KMS-11 (cell line): ENCODE data around the gene ZNF57.
"Not testable (repeated sequence)": the region's sequence is repeated elsewhere in the genome, so short reads cannot be mapped to it uniquely, and the experiment has no call there.

Experiments used
- H2AFZ ChIP-seq: fragments of 200-600 bp; sonication (generic); 2 replicates; pipeline ENCODE4 v1.6.1; 2016; ENCODE audit warnings: antibody characterized with exemption, mixed run types, low read depth
- H3K27ac ChIP-seq: fragments of 200-600 bp; sonication (generic); 2 replicates; pipeline ENCODE4 v1.6.1; 2016; ENCODE audit warnings: mild to moderate bottlenecking, mixed run types
- H3K27me3 ChIP-seq: fragments of 200-600 bp; sonication (generic); 2 replicates; pipeline ENCODE4 v1.6.1; 2017; ENCODE audit warnings: mild to moderate bottlenecking, low read depth, mixed run types, moderate library complexity; ENCODE audit not compliant: insufficient read depth
- H3K36me3 ChIP-seq: fragments of 200-600 bp; sonication (generic); 2 replicates; pipeline ENCODE4 v1.6.1; 2017; ENCODE audit warnings: mild to moderate bottlenecking, mixed run types; ENCODE audit not compliant: insufficient read depth
- H3K4me1 ChIP-seq: fragments of 200-600 bp; sonication (generic); 2 replicates; pipeline ENCODE4 v1.6.1; 2016; ENCODE audit warnings: mild to moderate bottlenecking, low read depth, mixed run types; ENCODE audit not compliant: poor library complexity, severe bottlenecking
- H3K4me2 ChIP-seq: fragments of 200-600 bp; sonication (generic); 2 replicates; pipeline ENCODE4 v1.7.0; 2016; ENCODE audit warnings: mild to moderate bottlenecking, mixed run types
- H3K4me3 ChIP-seq: fragments of 200-600 bp; sonication (generic); IDR thresholded peaks from 2 replicates; pipeline ENCODE4 v1.6.1; 2017; ENCODE audit warnings: low read depth, low read length, mixed read lengths; ENCODE audit not compliant: insufficient read depth
- H3K79me2 ChIP-seq: fragments of 200-600 bp; sonication (generic); 2 replicates; pipeline ENCODE4 v1.6.1; 2016; ENCODE audit warnings: low read depth, mixed run types; ENCODE audit not compliant: insufficient read depth
- H3K9ac ChIP-seq: fragments of 200-600 bp; sonication (generic); 2 replicates; pipeline ENCODE4 v1.6.1; 2016; ENCODE audit warnings: mild to moderate bottlenecking, mixed run types
- H4K20me1 ChIP-seq: fragments of 200-600 bp; sonication (generic); 2 replicates; pipeline ENCODE4 v1.6.1; 2016; ENCODE audit warnings: mild to moderate bottlenecking, mixed run types; ENCODE audit not compliant: insufficient read depth
- TF ChIP-seq, protein P1 (sequence below): fragments of 200-600 bp; sonication (generic); conservative IDR thresholded peaks from 2 replicates; pipeline ENCODE4 v1.6.1; 2017; ENCODE audit warnings: low read depth, mild to moderate bottlenecking, antibody characterized with exemption, low read length, moderate library complexity, mixed read lengths

ZNF57 gene

GRCh38 chr19:2888731-2889224, 11.9 kb upstream of the ZNF57 start:
- H3K4me2 ChIP-seq = no peak overlapping the region
- TF ChIP-seq, protein P1, sequence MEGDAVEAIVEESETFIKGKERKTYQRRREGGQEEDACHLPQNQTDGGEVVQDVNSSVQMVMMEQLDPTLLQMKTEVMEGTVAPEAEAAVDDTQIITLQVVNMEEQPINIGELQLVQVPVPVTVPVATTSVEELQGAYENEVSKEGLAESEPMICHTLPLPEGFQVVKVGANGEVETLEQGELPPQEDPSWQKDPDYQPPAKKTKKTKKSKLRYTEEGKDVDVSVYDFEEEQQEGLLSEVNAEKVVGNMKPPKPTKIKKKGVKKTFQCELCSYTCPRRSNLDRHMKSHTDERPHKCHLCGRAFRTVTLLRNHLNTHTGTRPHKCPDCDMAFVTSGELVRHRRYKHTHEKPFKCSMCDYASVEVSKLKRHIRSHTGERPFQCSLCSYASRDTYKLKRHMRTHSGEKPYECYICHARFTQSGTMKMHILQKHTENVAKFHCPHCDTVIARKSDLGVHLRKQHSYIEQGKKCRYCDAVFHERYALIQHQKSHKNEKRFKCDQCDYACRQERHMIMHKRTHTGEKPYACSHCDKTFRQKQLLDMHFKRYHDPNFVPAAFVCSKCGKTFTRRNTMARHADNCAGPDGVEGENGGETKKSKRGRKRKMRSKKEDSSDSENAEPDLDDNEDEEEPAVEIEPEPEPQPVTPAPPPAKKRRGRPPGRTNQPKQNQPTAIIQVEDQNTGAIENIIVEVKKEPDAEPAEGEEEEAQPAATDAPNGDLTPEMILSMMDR = no peak
- no peak overlapping the region for H3K4me3 ChIP-seq
- H3K36me3 ChIP-seq = no peaks in the 10 kb centered on the region
- no peaks in the 10 kb centered on the region for H3K79me2 ChIP-seq
- no peak overlapping the region for H3K27ac ChIP-seq
- H4K20me1 ChIP-seq = no peaks in the 10 kb centered on the region
- H2AFZ ChIP-seq = no peak overlapping the region
- no peaks in the 10 kb centered on the region for H3K4me1 ChIP-seq
- no peak overlapping the region for H3K9ac ChIP-seq
- peaks cover 49% of the 10 kb centered on the region for H3K27me3 ChIP-seq

DNA sequence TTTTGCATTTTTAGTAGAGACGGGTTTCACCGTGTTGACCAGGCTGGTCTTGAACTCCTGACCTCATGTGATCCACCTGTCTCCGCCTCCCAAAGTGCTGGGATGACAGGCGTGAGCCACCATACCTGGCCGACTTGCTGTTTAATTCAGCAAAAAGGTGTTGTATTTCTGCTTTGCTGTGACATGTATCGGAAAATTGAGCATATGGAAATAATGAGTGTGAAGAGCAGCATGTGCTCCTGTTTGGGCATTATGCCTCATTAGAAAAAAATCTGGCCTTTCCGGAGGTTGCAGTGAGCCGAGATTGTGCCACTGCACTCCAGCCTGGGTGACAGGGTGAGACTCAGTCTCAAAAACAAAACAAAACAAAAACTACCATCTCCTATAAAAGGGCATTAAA, 10.2 kb upstream of the ZNF57 start:
- not testable (repeated sequence) for H3K4me3 ChIP-seq, H3K4me1 ChIP-seq, H3K4me2 ChIP-seq, H3K27ac ChIP-seq, H4K20me1 ChIP-seq, H3K79me2 ChIP-seq, H3K9ac ChIP-seq, H3K36me3 ChIP-seq, H2AFZ ChIP-seq
- H3K27me3 ChIP-seq = peaks cover 44% of the 10 kb centered on the region

DNA sequence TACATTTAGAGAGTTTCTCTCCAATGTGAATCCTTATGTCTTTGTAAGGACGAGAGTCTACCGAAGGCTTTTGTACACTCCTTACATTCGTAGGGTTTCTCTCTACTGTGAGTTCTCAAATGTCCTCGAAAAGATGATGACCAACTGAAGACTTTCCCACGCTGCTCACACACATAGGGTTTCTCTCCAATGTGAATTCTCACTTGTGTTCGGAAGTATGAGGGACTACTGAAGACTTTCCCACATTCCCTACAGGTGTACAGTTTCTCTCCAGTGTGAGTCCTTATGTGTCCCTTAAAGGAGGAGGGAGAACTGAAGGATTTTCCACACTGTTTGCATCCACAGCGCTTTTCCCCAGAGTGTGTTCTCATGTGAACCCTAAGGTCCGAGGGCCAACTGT, 4.0 kb upstream of the ZNF57 start:
- H3K4me1 ChIP-seq = no peaks in the 10 kb centered on the region
- TF ChIP-seq, protein P1 = no peak
- no peak overlapping the region for H3K9ac ChIP-seq
- no peak overlapping the region for H3K4me3 ChIP-seq
- H4K20me1 ChIP-seq = no peaks in the 10 kb centered on the region
- H2AFZ ChIP-seq = no peak overlapping the region
- H3K27me3 ChIP-seq = peaks cover 35% of the 10 kb centered on the region
- no peak overlapping the region for H3K4me2 ChIP-seq
- no peaks in the 10 kb centered on the region for H3K36me3 ChIP-seq
- H3K79me2 ChIP-seq = no peaks in the 10 kb centered on the region
- no peak overlapping the region for H3K27ac ChIP-seq

DNA sequence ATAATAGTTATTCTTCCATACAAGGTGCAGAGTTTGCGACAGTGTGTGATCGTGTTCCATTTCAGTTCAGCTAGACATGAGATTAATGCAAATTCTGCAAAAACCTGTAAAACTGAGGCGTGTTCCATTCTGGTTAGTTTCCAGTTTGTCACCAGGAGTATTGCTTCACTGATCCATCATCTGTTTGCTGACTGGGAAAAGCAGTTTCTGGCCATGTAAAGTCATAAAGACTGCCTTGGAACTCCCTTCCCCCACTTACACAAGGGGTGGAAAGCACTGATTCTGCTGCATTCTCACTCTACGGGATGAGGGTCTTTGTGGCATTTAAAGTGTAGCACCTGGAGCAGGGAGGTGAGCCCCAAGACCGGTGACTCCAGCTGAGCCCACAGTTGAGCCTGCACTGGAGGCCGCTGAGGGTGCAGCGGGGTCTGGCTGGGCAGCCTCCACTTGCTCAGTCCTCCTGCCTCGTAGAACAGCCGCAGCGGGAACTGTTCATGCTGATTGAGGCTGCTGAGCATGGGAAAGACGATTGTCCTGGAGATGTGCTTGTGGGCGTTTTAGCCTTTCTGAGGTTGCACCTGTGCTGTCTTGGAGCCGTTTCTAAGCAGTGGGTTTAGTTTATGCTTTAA, 2.0 kb downstream of the ZNF57 start:
- Histone ChIP-seq H3K9ac (no peak overlapping the region), H3K36me3 (no peaks in the 10 kb centered on the region), H3K4me2 (no peak overlapping the region), H3K4me3 (no peak overlapping the region), H3K4me1 (no peaks in the 10 kb centered on the region), H3K27ac (no peak overlapping the region), H3K27me3 (peaks cover 37% of the 10 kb centered on the region), H3K79me2 (no peaks in the 10 kb centered on the region), H4K20me1 (no peaks in the 10 kb centered on the region), H2AFZ (no peak overlapping the region)
- TF ChIP-seq, protein P1 = no peak

DNA sequence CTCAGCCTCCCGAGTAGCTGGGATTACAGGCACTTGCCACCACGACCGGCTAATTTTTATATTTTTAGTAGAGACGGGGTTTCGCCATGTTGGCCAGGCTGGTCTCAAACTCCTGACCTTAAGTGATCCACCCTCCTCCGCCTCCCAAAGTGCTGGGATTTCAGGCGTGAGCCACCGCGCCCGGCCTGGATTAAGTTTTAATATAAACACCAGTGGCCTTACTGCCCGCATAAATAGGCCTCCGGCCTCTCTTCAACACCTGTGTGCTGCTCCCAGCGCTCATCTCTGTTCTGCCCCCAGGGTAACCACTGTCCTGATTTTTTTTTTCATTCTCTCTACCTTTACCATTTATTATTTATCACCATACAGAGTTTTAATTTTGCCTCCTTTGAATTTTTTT, 2.6 kb downstream of the ZNF57 start:
- not testable (repeated sequence) for H3K4me3 ChIP-seq, H3K27ac ChIP-seq, H3K4me2 ChIP-seq, H4K20me1 ChIP-seq, H3K4me1 ChIP-seq, H3K79me2 ChIP-seq, H2AFZ ChIP-seq, H3K9ac ChIP-seq, H3K36me3 ChIP-seq
- H3K27me3 ChIP-seq = peaks cover 40% of the 10 kb centered on the region
